DMS114 treated with DMSO at 0.1 percent for 48 hours (cell line): ENCODE measurements around the gene MEI4.
"Not testable (repeated sequence)": the region's sequence is repeated elsewhere in the genome, so short reads cannot be mapped to it uniquely, and the experiment has no call there.

Experiments used
- DNase-seq: peaks from one replicate; lab custom pipeline; 2025; ENCODE audit not compliant: unreplicated experiment; lab: John Stamatoyannopoulos, UW

MEI4 gene

DNA sequence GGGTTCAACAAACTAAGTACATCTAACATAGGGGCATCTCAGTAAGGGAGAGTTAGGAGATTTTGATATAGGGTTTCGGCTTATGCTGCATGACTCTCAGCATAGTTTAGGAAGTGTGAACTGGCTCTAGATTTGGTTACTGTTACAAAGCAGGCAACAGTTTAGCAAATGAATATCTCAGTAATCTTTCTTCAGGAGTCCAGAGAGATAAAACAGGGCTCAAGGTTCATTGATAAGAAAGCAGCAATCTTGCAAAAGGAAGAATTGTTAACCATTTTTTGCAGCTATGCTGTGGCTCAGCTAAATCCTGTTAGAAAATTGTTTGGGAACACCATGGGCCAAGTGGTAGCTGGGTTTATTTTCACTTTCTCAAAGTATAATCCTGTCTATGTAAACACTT lies 161.3 kb downstream of the MEI4 start:
- DNase-seq: no peak

DNA sequence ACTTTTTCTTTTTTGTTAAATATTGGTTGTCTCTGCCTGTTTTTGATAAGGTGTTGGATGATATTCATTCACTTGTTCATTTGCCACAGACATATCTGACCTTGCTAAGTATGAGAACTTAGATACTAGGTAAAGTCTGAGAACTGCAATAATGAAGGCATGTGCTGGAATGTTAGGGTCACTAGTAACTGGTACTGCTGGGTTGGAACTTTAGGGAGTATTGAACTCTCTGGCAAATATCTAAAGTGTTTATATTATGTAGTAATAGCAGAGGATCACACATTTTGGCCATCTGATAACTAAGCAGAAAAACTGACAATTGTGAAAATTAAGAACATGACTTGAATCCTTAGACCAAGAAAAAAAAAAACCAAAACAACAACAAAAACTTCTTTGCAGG lies 162.7 kb downstream of the MEI4 start:
- DNase-seq: no peak

DNA sequence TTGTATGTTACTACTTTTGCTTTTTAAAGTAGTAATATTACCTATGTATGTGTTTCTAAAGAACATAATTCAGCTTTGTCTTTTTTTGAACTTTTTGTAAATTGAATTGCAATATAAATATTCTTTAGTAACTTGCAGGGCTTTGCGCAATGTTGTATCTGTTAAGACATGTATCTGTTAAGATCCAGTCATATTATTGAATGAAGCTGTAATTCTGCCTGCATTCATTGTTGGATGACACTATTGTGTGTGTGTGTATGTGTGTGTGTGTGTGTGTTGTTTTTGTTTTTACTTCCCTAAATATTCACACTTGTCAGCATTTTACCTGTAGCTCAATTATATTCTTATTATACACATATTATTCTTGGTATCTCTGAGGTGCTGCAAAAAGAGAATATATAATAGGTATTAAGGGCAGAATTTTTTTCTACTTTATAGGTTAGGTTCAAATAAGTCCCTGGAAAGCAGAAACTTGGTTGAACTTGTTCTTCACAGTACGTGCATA lies 164.0 kb downstream of the MEI4 start:
- DNase-seq: no peak

DNA sequence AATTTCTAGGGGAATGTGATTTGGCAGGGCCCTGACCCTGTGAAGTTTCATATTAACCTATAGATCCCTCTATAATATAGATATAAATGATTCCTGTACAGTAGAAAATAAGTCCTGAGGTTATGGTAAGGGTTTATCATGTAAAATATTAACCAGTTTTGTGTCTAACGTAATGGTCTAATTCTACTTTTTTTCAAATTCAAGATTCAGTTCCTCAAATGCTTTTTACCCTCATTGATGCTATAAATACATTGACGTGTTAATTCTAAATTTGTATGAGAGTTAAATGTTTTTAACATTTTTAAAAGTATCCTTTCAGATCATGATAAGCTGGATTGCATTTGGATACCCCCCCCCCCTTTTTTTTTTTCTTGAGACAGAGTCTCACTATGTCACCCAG lies 169.4 kb downstream of the MEI4 start:
- no peak for DNase-seq

DNA sequence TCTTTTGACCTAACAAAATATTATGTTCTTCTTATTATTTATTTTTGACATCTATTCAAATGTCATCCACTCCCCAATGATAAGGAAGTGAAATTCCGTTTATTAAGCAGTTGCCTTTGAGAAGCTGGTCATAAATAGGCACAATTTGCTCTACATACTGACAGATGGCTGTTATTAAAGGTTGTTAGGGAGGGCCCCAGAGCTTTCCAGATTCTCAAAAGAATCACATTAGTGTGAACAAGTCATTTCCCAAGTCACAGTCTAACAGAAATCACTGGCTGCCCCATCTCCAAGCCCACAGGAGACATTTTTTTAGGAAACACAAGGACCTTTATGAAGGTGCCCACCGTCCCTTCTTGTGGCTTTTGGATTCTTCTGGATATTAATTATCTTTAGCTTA lies 172.4 kb downstream of the MEI4 start:
- DNase-seq: no peak

DNA sequence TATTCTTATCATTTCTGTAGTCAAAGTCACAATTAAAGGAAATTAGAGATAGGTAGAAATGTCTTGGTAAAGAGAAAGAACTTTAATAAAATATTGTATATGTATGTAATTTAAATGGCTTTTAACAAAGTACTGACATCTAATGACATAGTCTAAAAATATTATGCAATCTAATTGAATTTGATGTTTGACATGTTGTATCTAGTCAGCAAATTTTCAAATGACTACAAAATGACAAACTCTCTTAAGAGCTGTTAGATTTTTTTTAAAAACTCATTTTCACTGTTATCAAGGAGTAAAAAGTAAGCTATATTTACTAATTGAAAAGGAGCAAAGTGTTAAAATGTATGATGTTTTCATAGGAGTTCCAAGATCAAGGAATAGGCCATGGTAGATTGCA lies 176.9 kb downstream of the MEI4 start:
- DNase-seq: no peak

DNA sequence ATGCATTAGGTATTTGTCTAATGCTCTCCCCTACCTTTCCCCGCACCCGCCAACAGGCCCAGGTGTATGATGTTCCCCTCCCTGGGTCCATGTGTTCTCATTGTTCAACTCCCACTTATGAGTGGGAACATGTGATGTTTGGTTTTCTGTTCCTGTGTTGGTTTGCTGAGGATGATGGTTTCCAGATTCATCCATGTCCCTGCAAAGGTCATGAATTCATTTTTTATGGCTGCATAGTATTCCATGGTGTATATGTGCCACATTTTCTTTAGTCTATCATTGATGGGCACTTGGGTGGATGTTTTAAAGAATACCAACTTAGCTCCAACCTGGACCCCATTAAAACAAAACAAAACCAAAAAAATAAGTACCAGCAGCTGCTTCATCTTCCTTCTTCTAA lies 180.9 kb downstream of the MEI4 start:
- DNase-seq: not testable (repeated sequence)

DNA sequence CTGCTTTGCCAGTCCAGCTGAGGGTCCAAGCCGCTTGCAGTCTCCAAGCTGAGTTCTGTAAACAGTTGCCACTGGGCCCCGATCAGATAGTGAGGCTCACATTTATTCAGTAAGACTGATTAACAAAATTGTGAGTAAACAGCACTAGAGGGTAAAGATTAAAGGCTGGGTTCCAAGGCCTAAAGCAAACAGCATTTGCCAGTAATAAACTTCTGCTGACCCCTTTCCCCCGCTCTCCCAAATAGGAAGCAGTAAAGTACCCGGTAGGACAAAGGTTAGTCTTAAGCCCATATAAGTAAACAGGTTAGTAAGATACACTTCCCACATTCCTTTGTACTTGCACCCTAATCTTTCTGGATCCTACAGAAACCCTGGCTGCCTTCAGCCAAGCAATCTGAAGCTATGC lies 181.8 kb downstream of the MEI4 start:
- DNase-seq: no peak

DNA sequence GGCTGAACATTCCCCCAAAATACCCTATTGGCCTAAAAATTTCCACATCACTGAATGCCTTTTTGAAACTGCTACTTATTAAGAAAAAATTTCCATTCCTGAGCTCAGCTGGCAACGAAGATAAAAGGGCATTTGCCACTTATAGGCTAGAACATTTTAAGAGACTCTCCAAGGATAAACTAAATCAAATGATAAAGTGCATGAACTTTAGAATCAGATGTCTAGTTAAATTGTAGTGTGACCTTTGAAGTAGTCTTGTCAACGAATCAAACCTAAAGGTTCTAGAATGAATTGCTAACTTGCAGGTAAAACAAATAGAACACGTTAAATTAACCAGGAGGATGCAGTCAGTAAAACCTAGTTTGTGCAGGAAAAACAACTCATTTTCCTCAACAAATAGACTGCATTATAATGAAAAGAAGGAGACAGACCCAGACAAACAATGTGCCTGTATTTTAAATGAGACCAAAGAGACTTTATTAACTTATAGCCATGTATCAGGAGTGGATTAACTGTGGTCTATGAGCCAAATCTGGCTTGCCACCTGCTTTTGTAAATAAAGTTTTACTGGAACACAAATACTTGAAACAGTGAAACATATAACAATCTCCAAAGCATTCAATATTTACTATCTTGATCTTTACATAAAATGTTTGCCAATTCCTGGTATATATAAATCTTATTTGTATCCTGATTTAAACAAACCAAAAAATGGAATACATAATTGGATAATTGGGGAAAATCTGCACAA lies 184.4 kb downstream of the MEI4 start:
- no peak for DNase-seq

DNA sequence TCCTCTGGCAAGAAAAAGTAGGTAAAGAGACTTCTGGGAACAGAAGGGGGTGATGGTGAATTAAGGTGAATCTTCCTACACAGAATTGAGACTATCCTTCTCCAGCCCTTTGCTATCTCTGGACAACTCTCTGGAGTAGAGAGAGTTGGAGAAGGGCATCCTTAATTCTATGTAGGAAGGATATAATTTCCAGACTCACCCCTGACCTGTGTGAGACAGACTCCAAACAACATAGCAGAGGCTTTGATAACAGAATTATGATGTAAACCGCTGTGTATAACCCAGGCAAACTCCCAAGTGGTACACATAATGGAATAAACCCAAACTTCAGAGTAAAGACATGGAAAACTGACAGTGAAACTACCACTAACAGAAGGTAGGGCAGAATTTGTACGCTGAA lies 186.5 kb downstream of the MEI4 start:
- DNase-seq: no peak

DNA sequence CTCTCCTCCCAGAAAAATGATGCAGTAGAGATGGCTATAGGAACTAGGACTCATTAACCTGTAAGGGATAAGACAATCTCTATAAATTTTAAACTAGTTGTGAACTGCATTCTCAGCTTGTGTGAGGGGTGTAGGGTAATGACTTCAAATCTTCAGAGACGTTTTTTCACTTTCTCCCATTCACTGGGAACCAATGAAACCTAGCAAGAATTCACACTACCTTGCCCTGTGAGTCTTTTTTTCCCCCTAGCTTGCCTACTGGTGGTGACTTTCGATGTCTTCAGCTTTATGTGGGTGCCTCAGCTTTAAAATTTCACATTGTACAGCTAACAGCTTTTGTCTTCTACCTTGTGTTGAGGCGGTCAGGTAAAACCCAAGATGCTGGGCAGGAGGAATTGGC lies 192.0 kb downstream of the MEI4 start:
- no peak for DNase-seq

DNA sequence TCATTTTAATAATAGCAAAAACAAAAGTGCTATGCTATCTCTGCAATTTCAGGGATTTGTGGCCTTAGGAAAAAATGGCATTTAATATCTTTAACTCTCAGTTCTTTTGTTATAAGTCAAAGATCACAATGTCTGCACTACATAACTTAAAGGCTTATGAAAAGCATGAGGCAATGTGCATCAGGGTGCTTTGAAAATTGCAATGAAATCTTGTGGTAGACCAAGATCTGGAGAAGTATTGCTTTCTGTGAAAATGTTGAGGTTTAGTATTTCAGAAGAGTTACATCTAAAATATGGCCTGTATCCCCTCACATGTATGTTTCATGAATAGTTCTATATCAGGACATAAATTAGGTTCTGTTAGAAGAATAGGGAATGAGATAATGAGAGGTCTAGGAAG lies 200.6 kb downstream of the MEI4 start:
- no peak for DNase-seq

DNA sequence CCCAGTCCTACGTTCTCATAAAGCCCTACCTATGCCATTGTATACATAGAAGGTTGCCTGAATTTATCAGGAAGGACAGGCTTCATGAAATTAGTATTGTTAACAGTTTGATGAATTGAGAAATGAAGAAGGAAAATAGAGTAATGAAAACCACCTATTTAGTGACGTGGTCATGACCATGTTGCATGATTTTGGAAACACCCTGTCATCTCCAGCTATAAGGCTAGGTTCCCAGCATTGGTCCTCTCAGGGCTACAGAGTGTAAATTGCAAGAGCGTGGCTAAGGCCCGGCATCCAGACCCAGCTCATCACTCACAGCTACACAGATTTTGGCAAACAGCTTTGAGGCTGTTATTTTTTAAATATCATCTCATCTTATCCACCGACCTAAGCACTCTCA lies 203.6 kb downstream of the MEI4 start:
- DNase-seq: no peak

DNA sequence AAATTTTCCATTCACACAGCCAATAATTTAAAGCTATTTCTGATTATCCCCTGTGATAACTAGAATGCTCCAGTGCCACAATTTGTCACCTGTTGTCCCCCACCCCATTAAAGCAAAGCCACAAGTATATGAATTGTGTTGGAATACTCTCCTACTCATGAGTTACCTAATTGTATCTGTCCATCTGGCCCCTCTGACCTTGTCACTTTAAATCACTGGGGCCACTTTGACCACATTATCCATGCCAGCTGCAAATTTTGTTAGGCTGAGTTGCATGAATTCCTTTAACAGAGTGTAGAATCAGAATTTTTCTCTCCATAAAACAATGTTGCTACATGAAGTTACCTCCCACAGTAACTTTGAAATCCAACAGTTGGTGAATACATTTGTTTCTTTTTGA lies 204.6 kb downstream of the MEI4 start:
- DNase-seq: no peak

DNA sequence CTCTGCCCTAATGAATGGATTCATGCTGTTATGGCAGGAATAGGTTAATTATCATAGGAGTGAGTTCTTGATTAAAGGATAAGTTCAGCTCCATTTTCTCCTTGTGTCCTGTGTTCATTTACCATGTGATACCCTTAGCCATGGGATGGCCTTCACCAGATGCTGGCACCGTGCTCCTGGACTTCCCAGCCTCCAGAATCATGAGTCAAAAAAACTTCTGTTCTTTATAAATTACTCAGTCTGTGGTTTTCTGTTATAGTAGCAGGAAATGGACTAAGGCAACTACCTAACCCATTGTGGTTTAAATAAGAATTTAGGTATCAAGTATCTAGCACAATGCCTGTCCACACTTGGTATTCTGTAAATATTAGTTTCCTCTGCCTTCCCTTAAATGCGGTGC lies 223.5 kb downstream of the MEI4 start:
- no peak for DNase-seq

DNA sequence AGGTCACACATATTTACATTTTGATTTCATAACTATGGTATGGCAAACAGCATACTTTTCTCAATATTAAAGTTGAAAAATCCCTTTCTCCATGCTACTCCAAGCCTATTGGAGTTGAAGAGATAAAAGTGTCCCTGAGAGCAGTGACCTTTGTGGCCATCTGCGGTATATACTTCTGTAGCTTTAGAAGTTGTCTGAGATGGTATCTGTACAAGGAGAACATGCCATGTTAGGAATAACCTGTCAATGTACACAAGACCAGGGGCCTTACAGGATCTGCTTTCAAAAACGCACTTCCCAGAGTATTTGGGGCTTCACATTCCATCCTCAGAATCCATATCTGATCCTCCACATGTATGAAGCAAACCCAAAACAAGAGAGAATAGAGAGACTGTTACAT lies 226.7 kb downstream of the MEI4 start:
- no peak for DNase-seq

DNA sequence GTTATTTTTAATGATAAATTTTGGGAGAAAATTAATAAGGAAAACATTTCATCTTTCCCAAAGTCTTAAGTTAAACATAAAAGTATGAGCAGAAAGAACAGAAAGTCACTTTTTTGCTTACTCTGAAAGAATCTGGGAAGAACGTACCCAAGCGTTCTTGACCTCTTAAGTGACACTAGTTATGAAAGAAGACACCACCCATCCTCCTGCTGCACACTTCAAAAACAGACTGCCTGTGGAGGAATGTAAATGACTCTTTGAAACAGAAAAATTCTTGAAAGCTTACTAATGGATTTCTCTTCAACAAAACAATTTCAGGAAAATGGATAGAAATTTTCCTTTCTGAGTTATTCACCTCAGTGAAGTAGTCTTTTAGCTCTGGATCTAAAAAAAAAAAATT lies 227.7 kb downstream of the MEI4 start:
- no peak for DNase-seq

DNA sequence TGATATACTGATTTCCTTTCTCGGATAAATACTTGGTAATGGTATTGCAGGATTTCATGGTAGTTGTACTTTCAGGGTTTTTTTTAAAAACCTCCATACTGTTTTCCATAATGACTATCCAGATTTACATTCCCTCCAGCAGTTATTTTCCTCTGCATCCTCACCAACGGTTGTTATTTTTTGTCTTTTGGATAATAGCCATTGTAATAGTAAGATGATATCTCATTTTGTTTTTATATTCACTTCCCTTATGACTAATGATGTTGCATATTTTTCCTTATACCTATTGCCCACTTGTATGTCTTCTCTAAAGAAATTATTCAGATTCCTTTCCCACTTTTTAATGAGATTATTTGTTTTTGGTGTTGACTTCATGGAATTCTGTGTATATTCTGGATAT lies 231.0 kb downstream of the MEI4 start:
- no peak for DNase-seq

DNA sequence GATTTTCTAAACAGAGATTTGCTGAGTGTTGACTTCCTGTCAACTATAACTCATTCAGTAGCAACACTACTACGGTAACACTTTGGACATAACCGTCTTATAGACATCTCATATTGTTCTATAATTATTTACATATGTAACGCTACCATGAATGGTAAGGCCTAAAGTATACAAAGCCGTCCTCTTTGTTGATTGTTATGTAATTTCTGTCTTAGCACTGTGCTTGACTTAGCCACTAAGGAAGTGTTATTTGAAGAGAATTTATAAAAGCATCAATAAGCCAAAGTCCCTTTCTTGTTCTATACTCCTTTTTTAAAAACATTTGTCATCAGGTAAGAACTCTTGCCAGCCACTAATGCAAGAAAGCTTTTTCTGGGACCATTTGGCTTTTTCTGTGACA lies 240.6 kb downstream of the MEI4 start:
- no peak for DNase-seq

DNA sequence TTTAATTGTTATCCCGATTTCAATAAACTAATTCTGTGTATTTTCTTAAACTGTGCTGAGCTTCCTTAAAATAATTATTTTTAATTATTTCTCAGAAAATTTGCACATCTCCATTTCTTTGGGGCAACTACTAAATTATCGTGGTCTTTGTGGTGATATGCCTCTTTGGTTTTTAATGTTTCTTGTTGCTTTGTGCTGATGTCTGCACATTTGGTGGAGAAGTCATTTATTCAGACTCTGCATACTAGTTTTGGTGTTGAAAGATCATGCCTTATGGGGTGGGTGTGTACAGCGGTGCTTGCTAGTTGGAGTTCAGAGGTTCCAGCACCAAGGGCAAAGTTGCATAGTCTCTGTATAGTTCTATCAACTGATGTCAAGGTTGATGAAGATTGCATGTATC lies 253.2 kb downstream of the MEI4 start:
- no peak for DNase-seq

DNA sequence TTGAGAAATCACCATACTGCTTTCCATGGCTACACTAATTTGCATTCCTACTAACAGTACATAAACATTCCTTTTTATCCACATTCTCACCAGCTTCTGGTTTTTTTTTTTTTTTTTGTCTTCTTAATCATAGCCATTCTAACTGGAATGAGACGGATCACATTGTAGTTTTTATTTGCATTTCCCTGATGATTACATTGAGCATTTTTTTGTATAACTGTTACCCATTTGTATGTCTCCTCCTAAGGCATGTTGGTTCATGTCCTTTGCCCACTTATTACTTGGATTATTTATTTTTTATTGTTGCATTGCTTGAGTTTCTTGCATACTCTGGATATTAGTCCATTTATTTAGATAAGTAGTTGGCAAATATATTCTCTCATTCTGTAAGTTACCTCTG lies 258.0 kb downstream of the MEI4 start:
- no peak for DNase-seq

DNA sequence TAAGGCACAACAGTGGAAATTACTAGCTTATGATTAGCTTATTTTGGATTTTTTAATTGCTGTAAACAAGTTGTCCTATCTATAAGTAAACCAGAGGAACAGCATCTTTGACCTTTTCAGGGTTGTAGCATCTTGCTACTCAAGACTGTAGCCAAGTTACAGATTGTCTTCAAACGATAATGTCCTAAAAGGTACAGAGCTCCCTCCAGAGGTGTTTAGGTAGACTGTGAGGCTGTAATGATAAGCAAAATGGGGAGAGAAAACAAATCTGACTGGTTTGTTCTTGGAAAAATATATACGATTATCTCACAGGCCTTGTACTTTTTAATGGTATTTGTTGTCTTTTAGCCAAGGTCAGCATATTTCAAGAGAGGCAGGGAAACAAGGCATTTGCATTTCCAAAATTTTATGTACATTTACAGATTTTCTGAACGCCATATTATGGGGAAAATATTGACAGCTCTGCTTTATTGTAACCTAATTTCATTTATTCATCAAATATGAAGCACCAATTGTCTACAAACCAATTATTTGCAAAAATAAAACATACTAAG lies 273.4 kb downstream of the MEI4 start:
- DNase-seq: peak; percentile 1

DNA sequence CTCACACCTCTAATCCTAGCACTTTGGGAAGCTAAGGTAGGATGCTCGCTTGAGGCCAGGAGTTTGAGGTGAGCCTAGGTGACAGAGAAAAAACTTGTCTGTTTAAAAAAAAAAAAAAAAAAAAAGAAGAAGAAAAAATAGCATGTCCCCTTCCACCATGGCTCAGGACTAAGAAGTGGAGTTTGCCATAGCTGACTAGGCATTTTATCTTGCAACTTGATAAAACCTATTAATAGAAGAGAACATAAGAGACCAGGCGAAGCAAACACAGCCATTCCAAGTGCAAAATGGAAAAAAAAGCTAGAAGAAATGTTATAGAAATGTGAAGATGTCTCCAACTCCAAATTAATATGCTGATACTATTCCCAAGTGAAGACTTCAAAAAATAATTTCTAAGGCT lies 277.5 kb downstream of the MEI4 start:
- no peak for DNase-seq
